ENCODE results near the gene GNAT1.

GRCh38 chr3:50217681-50218080, 26.3 kb downstream of the GNAT1 start:
- TF ChIP-seq CTCF (IDR thresholded peaks at IDR 0.05): no peak
- TF ChIP-seq POLR2A (IDR thresholded peaks at IDR 0.05): no peak
